GM23338 (cell line): ENCODE data around the gene BANP. TPM values are rescaled to one million over a fixed set of nuclear protein-coding genes. Genes with fewer than 3 reads are reported as not detected.
"Not testable (repeated sequence)": the region's sequence is repeated elsewhere in the genome, so short reads cannot be mapped to it uniquely, and the experiment has no call there.

Experiments used
- ATAC-seq: fragments of 200-7000 bp; cut with Tn5 transposase; 3 replicates; pipeline ENCODE4 v1.9.1; 2020
- DNase-seq: peaks from one replicate; pipeline ENCODE4 v3.0.0-alpha.2; 2015; ENCODE audit warnings: low spot score
- H2AFZ ChIP-seq: fragments of 200-600 bp; sonication (generic); 2 replicates; pipeline ENCODE4 v1.8.0; 2016; ENCODE audit warnings: antibody characterized with exemption, mild to moderate bottlenecking, moderate library complexity
- H3F3A ChIP-seq: fragments of 200-600 bp; sonication (generic); replicated peaks from 2 replicates; pipeline ENCODE4 v1.8.0; 2017; ENCODE audit warnings: antibody characterized with exemption, mixed run types, low read depth
- H3K27ac ChIP-seq: fragments of 200-600 bp; sonication (generic); 2 replicates; pipeline ENCODE4 v1.6.1; 2016; ENCODE audit warnings: low read depth
- H3K27me3 ChIP-seq: fragments of 200-600 bp; sonication (generic); 2 replicates; pipeline ENCODE4 v1.8.0; 2016; ENCODE audit warnings: mild to moderate bottlenecking, mixed run types, moderate library complexity; ENCODE audit not compliant: insufficient read depth
- H3K36me3 ChIP-seq: fragments of 200-600 bp; sonication (generic); 2 replicates; pipeline ENCODE4 v1.8.0; 2016; ENCODE audit warnings: mild to moderate bottlenecking; ENCODE audit not compliant: insufficient read depth
- H3K4me1 ChIP-seq: fragments of 200-600 bp; sonication (generic); 2 replicates; pipeline ENCODE4 v1.8.0; 2016; ENCODE audit warnings: mild to moderate bottlenecking, moderate library complexity; ENCODE audit not compliant: insufficient read depth
- H3K4me2 ChIP-seq: fragments of 200-600 bp; sonication (generic); 2 replicates; pipeline ENCODE4 v1.7.1; 2017; ENCODE audit warnings: mixed run types
- H3K4me3 ChIP-seq: fragments of 200-600 bp; sonication (generic); 2 replicates; pipeline ENCODE4 v1.6.1; 2016; ENCODE audit warnings: mixed run types
- H3K79me2 ChIP-seq: fragments of 200-600 bp; sonication (generic); replicated peaks from 2 replicates; pipeline ENCODE4 v1.8.0; 2017; ENCODE audit warnings: mild to moderate bottlenecking; ENCODE audit not compliant: insufficient read depth
- H3K9me2 ChIP-seq: fragments of 200-600 bp; sonication (generic); 2 replicates; pipeline ENCODE4 v1.8.0; 2017; ENCODE audit not compliant: insufficient read depth
- H4K20me1 ChIP-seq: fragments of 200-600 bp; sonication (generic); replicated peaks from 2 replicates; pipeline ENCODE4 v1.8.0; 2017; ENCODE audit warnings: mild to moderate bottlenecking; ENCODE audit not compliant: insufficient read depth
- H3K27ac Mint-ChIP-seq: 2 replicates; pipeline ENCODE4 v1.8.0; 2020; ENCODE audit warnings: inconsistent platforms, mild to moderate bottlenecking, moderate library complexity, mixed read lengths
- H3K27me3 Mint-ChIP-seq: 3 replicates; pipeline ENCODE4 v1.8.0; 2022; ENCODE audit warnings: low read depth, mild to moderate bottlenecking, moderate library complexity, mixed read lengths, inconsistent platforms; ENCODE audit not compliant: insufficient read depth, poor library complexity
- H3K36me3 Mint-ChIP-seq: 3 replicates; pipeline ENCODE4 v1.8.0; 2021; ENCODE audit warnings: low read depth, mild to moderate bottlenecking, inconsistent platforms, moderate library complexity, mixed read lengths
- H3K4me1 Mint-ChIP-seq: 3 replicates; pipeline ENCODE4 v1.8.0; 2020; ENCODE audit warnings: mild to moderate bottlenecking, inconsistent platforms, mixed read lengths
- H3K4me3 Mint-ChIP-seq: 3 replicates; pipeline ENCODE4 v1.8.0; 2021; ENCODE audit warnings: moderate library complexity, mild to moderate bottlenecking, inconsistent platforms, mixed read lengths
- H3K9me3 Mint-ChIP-seq: 3 replicates; pipeline ENCODE4 v1.8.0; 2020; ENCODE audit warnings: moderate library complexity, mild to moderate bottlenecking, inconsistent platforms, mixed read lengths
- CREB1 ChIP-seq: fragments of 250-450 bp; sonication (Bioruptor Pico); IDR thresholded peaks from 2 replicates; pipeline ENCODE4 v1.5.0; 2020; ENCODE audit warnings: low read depth, mild to moderate bottlenecking, moderate library complexity
- JUNB ChIP-seq: IDR thresholded peaks from one replicate; pipeline ENCODE4 v1.6.1; 2016; ENCODE audit warnings: antibody characterized with exemption; ENCODE audit not compliant: unreplicated experiment
- NANOG ChIP-seq: IDR thresholded peaks from 2 replicates; pipeline ENCODE4 v1.6.1; 2016; ENCODE audit warnings: antibody characterized with exemption, borderline replicate concordance
- POLR2AphosphoS5 ChIP-seq: IDR thresholded peaks from 2 replicates; pipeline ENCODE4 v1.6.1; 2016; ENCODE audit warnings: antibody characterized with exemption, low read depth
- STAT1 ChIP-seq: IDR thresholded peaks from one replicate; pipeline ENCODE4 v1.6.1; 2016; ENCODE audit warnings: antibody characterized with exemption; ENCODE audit not compliant: unreplicated experiment
- polyA plus RNA-seq: library from polyadenylated mRNA; unstranded; fragments of >200 nt; fragmentation: Nextera tagmentation; extraction: Ambion mirVana; gene quantifications from 2 replicates; pipeline ENCODE4 v1.2.1, GENCODE V29; 2016
- total RNA-seq: library from RNA; depleted of rRNA; stranded (reverse); fragments of >200 nt; shearing (Covaris generic); gene quantifications from 2 replicates; pipeline ENCODE4 v1.2.3, GENCODE V29; 2014
- TF ChIP-seq, protein P1 (sequence below): IDR thresholded peaks from one replicate; pipeline ENCODE4 v1.6.1; 2018; ENCODE audit warnings: antibody characterized with exemption; ENCODE audit not compliant: unreplicated experiment

The BANP gene
- total and polyA plus RNA-seq, 2 experiments from 2014 or later = 22.3 to 48.0 TPM

DNA sequence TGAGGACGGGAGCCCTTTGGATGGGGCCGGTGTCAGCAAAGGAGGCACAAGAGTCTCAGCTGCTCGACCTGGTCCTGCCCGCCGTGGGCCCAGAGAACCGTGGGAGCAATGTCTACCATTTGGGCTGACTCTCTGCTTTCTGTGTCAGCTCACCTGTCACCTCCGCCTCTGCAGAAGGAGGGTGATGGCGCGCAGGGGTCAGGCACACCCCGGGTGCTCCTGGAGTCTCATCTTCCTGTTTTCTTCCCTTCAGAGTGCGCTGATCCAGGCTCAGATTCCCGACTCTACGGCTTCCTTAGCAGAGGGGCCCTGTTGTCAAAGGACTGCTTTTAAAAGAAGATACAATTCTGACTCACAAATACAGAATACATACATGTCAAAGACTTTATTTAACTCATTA is 167.1 kb downstream of the BANP start (continued):
- TF ChIP-seq, protein P1, sequence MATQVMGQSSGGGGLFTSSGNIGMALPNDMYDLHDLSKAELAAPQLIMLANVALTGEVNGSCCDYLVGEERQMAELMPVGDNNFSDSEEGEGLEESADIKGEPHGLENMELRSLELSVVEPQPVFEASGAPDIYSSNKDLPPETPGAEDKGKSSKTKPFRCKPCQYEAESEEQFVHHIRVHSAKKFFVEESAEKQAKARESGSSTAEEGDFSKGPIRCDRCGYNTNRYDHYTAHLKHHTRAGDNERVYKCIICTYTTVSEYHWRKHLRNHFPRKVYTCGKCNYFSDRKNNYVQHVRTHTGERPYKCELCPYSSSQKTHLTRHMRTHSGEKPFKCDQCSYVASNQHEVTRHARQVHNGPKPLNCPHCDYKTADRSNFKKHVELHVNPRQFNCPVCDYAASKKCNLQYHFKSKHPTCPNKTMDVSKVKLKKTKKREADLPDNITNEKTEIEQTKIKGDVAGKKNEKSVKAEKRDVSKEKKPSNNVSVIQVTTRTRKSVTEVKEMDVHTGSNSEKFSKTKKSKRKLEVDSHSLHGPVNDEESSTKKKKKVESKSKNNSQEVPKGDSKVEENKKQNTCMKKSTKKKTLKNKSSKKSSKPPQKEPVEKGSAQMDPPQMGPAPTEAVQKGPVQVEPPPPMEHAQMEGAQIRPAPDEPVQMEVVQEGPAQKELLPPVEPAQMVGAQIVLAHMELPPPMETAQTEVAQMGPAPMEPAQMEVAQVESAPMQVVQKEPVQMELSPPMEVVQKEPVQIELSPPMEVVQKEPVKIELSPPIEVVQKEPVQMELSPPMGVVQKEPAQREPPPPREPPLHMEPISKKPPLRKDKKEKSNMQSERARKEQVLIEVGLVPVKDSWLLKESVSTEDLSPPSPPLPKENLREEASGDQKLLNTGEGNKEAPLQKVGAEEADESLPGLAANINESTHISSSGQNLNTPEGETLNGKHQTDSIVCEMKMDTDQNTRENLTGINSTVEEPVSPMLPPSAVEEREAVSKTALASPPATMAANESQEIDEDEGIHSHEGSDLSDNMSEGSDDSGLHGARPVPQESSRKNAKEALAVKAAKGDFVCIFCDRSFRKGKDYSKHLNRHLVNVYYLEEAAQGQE = no peak

DNA sequence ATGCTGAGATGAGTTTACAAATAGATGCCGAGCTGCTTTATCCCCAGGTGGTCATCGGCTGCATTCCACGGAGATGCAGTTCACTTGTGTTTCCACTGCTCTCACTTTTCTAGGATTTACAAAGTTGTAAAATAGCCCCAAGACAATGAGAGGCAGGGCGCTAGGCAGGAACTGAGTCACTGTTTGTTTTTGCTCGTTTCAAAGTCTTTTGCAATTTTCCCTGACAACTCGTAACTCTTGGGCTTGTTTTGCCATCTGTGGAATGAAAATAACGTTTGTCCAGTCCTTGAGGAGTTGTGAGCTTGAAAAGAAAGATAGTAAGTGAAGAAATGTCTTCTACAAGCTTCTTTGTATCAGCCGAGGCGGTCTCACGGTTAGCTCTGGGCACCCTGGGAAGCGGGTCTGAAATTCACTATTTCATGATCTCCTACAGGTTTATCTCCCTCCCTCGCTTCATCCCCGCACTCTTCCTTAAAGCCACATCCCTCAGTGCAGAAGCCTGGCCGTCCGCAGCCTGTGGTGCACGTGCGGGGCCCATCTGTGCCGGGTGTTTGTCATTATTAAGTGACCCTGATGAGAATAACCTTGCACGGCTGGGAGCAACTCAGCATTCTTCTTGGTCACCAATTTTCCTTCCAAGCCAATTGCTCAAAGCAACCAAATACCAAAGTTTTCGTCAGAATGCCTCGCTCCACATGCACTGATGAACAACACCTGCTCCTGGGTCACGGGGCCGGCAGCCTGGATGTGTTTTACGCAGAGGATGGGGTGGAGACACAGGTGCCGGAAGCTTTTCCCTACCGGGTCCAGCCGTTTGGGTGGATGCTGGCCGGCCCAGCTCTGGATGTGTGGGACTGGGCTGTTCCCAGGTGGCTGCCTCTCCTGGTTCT is 167.9 kb downstream of the BANP start:
- H3K27me3 ChIP-seq, H3K36me3 ChIP-seq, H2AFZ ChIP-seq, H3K4me1 ChIP-seq, H3K9me2 ChIP-seq, H3K79me2 ChIP-seq, H3K36me3 Mint-ChIP-seq, H4K20me1 ChIP-seq, H3K27ac ChIP-seq, H3K4me3 Mint-ChIP-seq, H3F3A ChIP-seq, H3K9me3 Mint-ChIP-seq, H3K4me3 ChIP-seq, H3K4me2 ChIP-seq, DNase-seq: not testable (repeated sequence)
- ATAC-seq = peak; percentile 46
- Mint-ChIP-seq H3K4me1 (peaks cover 14% of the 10 kb centered on the region), H3K27me3 (peaks cover 20% of the 10 kb centered on the region), H3K27ac (peak overlapping the region; percentile 74)

DNA sequence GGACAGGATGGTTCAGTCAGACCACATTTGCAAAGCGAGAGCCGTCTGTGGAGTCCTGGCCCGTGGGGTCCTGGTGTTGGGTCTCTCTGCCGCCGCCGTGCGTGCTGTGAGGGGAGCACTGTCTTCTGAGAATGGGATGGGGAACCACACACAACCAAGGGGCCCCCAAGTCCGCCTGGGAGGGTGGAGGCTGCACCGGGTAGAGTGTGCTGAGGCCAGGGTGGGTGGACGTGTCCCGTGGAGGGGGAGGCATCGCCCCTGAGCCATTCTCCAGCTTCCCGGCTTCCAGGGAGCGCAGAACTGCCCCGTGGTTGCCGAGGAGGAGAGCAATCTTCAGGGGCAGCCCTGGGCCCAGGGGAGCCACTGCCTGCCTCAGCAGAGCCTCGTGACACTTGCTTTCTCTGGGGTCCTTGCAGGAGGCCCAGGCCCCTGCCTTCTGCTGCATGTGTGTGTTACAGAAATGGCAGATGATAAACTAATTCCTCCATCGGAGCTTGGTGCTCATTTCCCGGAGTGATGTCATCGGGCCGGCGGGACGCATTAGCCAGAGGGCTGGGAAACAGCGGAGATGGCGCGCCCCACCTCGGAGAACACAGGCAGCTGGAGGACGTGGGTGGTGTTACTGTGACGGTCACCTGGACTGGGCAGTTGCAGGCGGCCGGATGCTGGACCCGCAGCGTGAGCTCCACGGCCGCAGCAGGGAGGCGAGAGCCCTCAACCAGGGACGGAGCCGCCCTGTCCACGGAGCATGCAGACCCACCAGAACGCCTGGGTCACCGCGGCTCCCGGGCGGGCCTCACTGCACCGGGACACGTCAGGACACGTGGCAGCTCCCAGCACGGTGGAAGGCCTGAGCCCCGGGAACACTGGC is 168.9 kb downstream of the BANP start:
- H3K36me3 ChIP-seq, H3F3A ChIP-seq, H3K36me3 Mint-ChIP-seq, DNase-seq, H3K4me3 ChIP-seq, H3K27ac Mint-ChIP-seq, H3K4me2 ChIP-seq, ATAC-seq, H2AFZ ChIP-seq, H3K9me2 ChIP-seq, H3K9me3 Mint-ChIP-seq, H3K79me2 ChIP-seq, H3K27ac ChIP-seq, H3K4me1 ChIP-seq, H3K4me3 Mint-ChIP-seq, H3K27me3 ChIP-seq, H4K20me1 ChIP-seq: not testable (repeated sequence)
- peaks cover 14% of the 10 kb centered on the region for H3K4me1 Mint-ChIP-seq
- peaks cover 18% of the 10 kb centered on the region for H3K27me3 Mint-ChIP-seq

DNA sequence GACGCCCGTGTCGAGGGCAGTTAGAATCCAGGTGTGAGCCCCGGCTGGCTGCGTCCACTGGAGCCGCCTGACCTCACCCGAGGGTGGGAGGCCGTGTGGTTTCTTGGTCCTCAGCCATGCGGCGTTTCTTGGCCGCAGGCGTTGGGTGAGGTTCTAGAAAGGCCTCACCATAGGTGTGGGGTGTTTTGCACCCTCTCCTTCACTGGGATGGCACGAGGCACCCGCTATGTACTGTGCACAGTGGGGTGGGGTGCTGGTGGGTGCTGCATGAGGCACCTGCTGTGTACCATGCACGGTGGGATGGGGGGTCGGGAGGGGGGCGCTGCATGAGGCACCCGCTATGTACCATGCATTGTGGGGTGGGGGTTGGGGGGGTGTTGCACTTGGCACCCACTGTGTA is 169.6 kb downstream of the BANP start:
- Histone ChIP-seq H2AFZ (no peak overlapping the region), H3K79me2 (no peaks in the 10 kb centered on the region), H4K20me1 (no peaks in the 10 kb centered on the region), H3F3A (no peaks in the 10 kb centered on the region), H3K36me3 (no peaks in the 10 kb centered on the region), H3K4me2 (no peak overlapping the region), H3K27me3 (no peaks in the 10 kb centered on the region), H3K27ac (no peak overlapping the region), H3K4me1 (no peaks in the 10 kb centered on the region), H3K9me2 (no peaks in the 10 kb centered on the region), H3K4me3 (no peak overlapping the region)
- no peak overlapping the region for H3K4me3 Mint-ChIP-seq
- ATAC-seq (no peak), DNase-seq (no peak)
- H3K4me1 Mint-ChIP-seq = peaks cover 14% of the 10 kb centered on the region
- no peak overlapping the region for H3K27ac Mint-ChIP-seq
- peaks cover 18% of the 10 kb centered on the region for H3K27me3 Mint-ChIP-seq
- no peaks in the 10 kb centered on the region for H3K9me3 Mint-ChIP-seq
- no peaks in the 10 kb centered on the region for H3K36me3 Mint-ChIP-seq
- TF ChIP-seq JUNB = no peak
- no peak for TF ChIP-seq STAT1
- TF ChIP-seq CREB1 (CRISPR knock-in tag) = no peak
- TF ChIP-seq POLR2AphosphoS5 = no peak
- TF ChIP-seq NANOG = no peak
